Body of pancreas (tissue), 4 donors: ENCODE measurements around the gene RABIF. TPM values are rescaled to one million over a fixed set of nuclear protein-coding genes. Genes with fewer than 3 reads are reported as not detected.
A peak's percentile ranks its signal among the peaks of the same experiment; 100 is the strongest.

Experiments
- ATAC-seq: fragments of 150-250 bp; one replicate; pipeline ENCODE4 v1.9.1; 2016
- DNase-seq, 4 donors: peaks; one replicate each; pipeline ENCODE4 v3.0.0-alpha.2; 2019
- H3K27ac ChIP-seq, 4 donors: fragments of 200-600 bp; sonication (generic); 1 replicate in 3 of 4; 2 replicates in 1 of 4; pipeline versions ENCODE4 v1.5.1 to v1.6.1; 2016 to 2019; ENCODE audit warnings: mild to moderate bottlenecking in 1 of 4, mixed read lengths in 1 of 4, moderate library complexity in 1 of 4
- H3K27me3 ChIP-seq, 2 donors: fragments of 200-600 bp; sonication (generic); one replicate each; pipeline ENCODE4 v1.6.0; 2016; ENCODE audit warnings: mild to moderate bottlenecking in 1 of 2
- H3K36me3 ChIP-seq, 2 donors: fragments of 200-600 bp; sonication (generic); replicated peaks in 1 of 2; 2 replicates each; pipeline ENCODE4 v1.5.1; 2016; ENCODE audit warnings: low read depth in 2 of 2; ENCODE audit not compliant: insufficient read depth in 1 of 2
- H3K4me1 ChIP-seq: fragments of 200-600 bp; sonication (generic); one replicate; pipeline ENCODE4 v1.6.0; 2016
- H3K4me3 ChIP-seq, 2 donors: fragments of 200-600 bp; sonication (generic); 1 replicate in 1 of 2; 2 replicates in 1 of 2; pipeline ENCODE4 v1.5.1; 2016 to 2019
- H3K9me3 ChIP-seq, 3 donors: fragments of 200-600 bp; sonication (generic); 1 replicate in 2 of 3; 2 replicates in 1 of 3; pipeline ENCODE4 v1.5.1; 2016
- CTCF ChIP-seq, 7 experiments: fragments of 450-650 bp in 4 of 7; fragments of 200-600 bp in 3 of 7; sonication (generic) in 3 of 7; IDR thresholded peaks; one replicate each; pipeline ENCODE4 v1.5.1; 2016 to 2019; ENCODE audit warnings: antibody characterized with exemption in 7 of 7
- POLR2A ChIP-seq, 3 donors: fragments of 450-650 bp; IDR thresholded peaks; one replicate each; pipeline ENCODE4 v1.6.1; 2016; ENCODE audit warnings: antibody characterized with exemption in 3 of 3, mild to moderate bottlenecking in 2 of 3
- WGBS, 2 donors: methylation state at CpG; one replicate each; pipeline ENCODE4 v1.1.5; 2017; 5-methylcytosine and 5-hydroxymethylcytosine counted together
- intact Hi-C: fragments of 100-400 bp; cut with DNase I; formaldehyde crosslinking; loops from one replicate; pipeline ENCODE4 v1.15.1; 2023
- total RNA-seq, 2 donors: library from RNA; depleted of rRNA; stranded (reverse); fragments of >200 nt; gene quantifications; one replicate each; pipeline ENCODE4 v1.1.0, GENCODE V29; 2016

RABIF gene
- total RNA-seq, 2 donors from 2014 or later = 2.6 to 4.0 TPM

DNA sequence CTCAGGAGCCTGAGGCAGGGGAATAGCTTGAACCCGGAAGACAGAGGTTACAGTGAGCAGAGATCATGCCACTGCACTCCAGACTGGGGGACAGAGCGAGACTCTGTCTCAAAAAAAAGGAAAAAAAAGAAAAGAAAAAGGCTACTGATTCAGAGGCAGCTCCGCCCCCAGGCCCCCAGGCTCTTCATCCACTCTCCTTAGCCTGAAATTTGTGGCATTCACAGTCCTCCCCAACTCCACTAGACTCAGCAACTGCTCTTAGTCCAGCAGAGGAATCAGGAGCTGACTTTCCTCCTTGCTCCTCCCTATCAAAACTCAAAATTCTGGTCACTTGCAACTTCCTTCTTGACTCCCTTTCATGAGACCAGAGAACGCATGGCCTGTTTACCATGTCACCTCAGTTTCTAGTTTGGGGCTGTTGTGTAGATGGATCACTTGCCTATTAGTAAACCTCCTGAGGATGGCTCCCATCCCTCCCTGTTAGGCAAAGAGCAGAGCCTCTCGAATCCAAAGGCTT lies 51.1 kb downstream of the RABIF start:
- Histone ChIP-seq H3K27ac (no peak overlapping the region), H3K9me3 (no peaks in the 10 kb centered on the region), H3K36me3 (no peaks in the 10 kb centered on the region), H3K4me3 (no peak overlapping the region), H3K4me1 (no peaks in the 10 kb centered on the region), H3K27me3 (no peaks in the 10 kb centered on the region)
- TF ChIP-seq CTCF (IDR thresholded peaks at IDR 0.05) (no peak), POLR2A (IDR thresholded peaks at IDR 0.05) (no peak)
- ATAC-seq (no peak), DNase-seq (no peak)
- intact Hi-C loops = no loop called here
- WGBS, 2 donors = 67 to 73% methylated on average over 5 of the region's 5 CpGs

DNA sequence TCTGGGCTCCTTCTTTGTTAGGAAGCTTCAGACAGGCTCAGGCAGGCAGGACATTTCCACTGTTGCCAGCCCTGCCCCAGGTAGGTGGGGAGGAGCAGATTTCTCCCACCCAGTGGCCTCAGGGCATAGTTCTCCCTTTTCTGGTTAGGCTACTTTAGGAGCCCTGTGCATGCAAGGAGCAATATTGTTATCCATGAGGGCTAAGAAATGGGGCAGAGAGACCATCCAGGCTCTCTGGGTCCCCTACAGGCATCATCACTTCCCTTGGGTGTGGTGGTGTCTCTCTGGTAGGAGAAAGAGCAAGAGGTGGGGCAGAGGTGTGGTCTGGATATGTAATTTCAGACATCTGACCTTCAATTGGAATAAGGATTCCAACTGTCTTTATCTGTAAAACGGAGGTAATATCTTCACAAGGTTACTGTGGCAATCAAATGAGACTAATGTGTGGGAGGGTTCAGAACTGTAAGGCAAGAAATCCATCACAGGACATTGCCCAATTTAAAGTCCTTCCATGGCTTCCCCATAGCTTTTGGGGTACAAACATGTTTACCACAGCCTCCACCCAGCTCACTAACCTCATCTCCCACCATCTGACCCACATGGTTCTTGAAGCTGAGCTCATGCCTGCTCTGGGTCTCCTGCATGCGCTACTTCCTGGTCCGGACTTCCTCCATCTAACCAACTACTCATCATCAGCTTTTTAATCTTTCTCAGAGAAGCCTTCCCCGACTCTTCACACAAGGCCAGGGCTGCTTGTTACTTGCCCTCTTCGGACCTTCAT lies 52.1 kb downstream of the RABIF start:
- DNase-seq (peak in 1 of 4 donors; percentile 34), ATAC-seq (no peak)
- no peak overlapping the region for H3K27ac ChIP-seq
- no peak overlapping the region for H3K4me3 ChIP-seq
- intact Hi-C loops = no loop called here
- TF ChIP-seq POLR2A (IDR thresholded peaks at IDR 0.05) = no peak
- no peak for TF ChIP-seq CTCF (IDR thresholded peaks at IDR 0.05)
- 47 to 55% methylated on average over 5 of the region's 5 CpGs for WGBS, 2 donors
- no peaks in the 10 kb centered on the region for H3K36me3 ChIP-seq
- no peaks in the 10 kb centered on the region for H3K9me3 ChIP-seq
- H3K27me3 ChIP-seq = no peaks in the 10 kb centered on the region
- H3K4me1 ChIP-seq = no peaks in the 10 kb centered on the region

DNA sequence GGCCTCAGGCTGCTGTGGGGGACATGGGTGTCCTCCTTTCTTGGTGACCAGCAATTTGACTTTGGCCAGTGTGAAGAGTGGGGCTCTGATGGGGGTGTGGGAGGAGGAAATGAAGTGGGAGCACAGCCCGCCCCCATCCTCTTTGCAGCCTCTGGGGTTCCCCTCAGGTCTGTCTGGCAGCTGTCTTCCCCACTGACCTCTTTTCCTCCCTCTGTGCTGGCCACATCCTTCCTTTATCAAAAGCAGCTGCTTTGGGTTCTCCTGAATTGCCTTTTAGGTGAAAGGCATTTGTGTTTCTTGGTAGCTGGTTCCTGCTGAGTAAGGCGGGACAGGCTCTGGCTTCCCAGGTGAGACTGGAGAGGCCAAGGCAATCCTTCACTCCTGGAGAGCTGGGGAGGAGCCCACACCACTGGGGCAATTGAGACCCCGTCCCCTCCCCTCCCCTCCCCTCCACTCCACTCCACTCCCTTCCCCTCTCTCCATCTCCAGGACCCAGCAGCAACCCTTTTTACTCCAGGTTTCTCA lies 53.3 kb downstream of the RABIF start:
- no peaks in the 10 kb centered on the region for H3K27me3 ChIP-seq
- H3K27ac ChIP-seq = no peak overlapping the region
- TF ChIP-seq CTCF (IDR thresholded peaks at IDR 0.05) (no peak), POLR2A (IDR thresholded peaks at IDR 0.05) (no peak)
- H3K4me1 ChIP-seq = no peaks in the 10 kb centered on the region
- H3K9me3 ChIP-seq = no peaks in the 10 kb centered on the region
- ATAC-seq (no peak), DNase-seq (no peak)
- H3K4me3 ChIP-seq = no peak overlapping the region
- 46 to 49% methylated on average over 2 to 3 of the region's 3 CpGs for WGBS, 2 donors
- no peaks in the 10 kb centered on the region for H3K36me3 ChIP-seq
- intact Hi-C loops = no loop called here

- DNase-seq (no peak), ATAC-seq (no peak)
- WGBS, 2 donors = 76 to 78% methylated on average over 7 to 10 of the region's 10 CpGs
- TF ChIP-seq CTCF (IDR thresholded peaks at IDR 0.05) (no peak), POLR2A (IDR thresholded peaks at IDR 0.05) (no peak)
- Histone ChIP-seq H3K36me3 (no peaks in the 10 kb centered on the region), H3K4me3 (no peak overlapping the region), H3K27me3 (no peaks in the 10 kb centered on the region), H3K4me1 (no peaks in the 10 kb centered on the region), H3K27ac (no peak overlapping the region), H3K9me3 (no peaks in the 10 kb centered on the region)
- intact Hi-C loops = no loop called here
These were observed 54.0 kb downstream of the RABIF start for GRCh38 chr1:202834771-202835547.
